GM06990 (cell line): ENCODE results near the gene GULP1.

ENCODE experiments used
- DNase-seq: peaks from one replicate; pipeline ENCODE4 v3.0.0-alpha.2; 2011; ENCODE audit not compliant: insufficient read length; ENCODE audit errors: extremely low read depth
- H3K27me3 ChIP-seq: replicated peaks from 2 replicates; pipeline ENCODE4 v1.6.0; 2011; ENCODE audit warnings: low read length; ENCODE audit not compliant: control insufficient read depth, insufficient read depth
- H3K36me3 ChIP-seq: 2 replicates; pipeline ENCODE4 v1.5.1; 2011; ENCODE audit warnings: low read length; ENCODE audit not compliant: control insufficient read depth, insufficient read depth
- H3K4me3 ChIP-seq: replicated peaks from 2 replicates; pipeline ENCODE4 v1.5.1; 2011; ENCODE audit warnings: low read depth, mild to moderate bottlenecking, control low read depth, low read length
- CTCF ChIP-seq: IDR thresholded peaks from 2 replicates; pipeline ENCODE4 v1.5.1; 2011; ENCODE audit warnings: low read length, control low read depth, mild to moderate bottlenecking, inconsistent platforms; ENCODE audit not compliant: insufficient read depth, poor library complexity, severe bottlenecking

GULP1 gene

GRCh38 chr2:188573453-188573852, 281.8 kb downstream of the GULP1 start:
- H3K4me3 ChIP-seq = no peak overlapping the region
- no peaks in the 10 kb centered on the region for H3K27me3 ChIP-seq
- no peaks in the 10 kb centered on the region for H3K36me3 ChIP-seq
- DNase-seq = no peak
- TF ChIP-seq CTCF = no peak

GRCh38 chr2:188576006-188576405, 284.3 kb downstream of the GULP1 start:
- no peak for TF ChIP-seq CTCF
- Histone ChIP-seq H3K27me3 (no peaks in the 10 kb centered on the region), H3K36me3 (no peaks in the 10 kb centered on the region), H3K4me3 (no peak overlapping the region)
- no peak for DNase-seq

- Histone ChIP-seq H3K36me3 (no peaks in the 10 kb centered on the region), H3K4me3 (no peak overlapping the region), H3K27me3 (no peaks in the 10 kb centered on the region)
- DNase-seq = no peak
- TF ChIP-seq CTCF = no peak
Observed at GRCh38 chr2:188576651-188577050, 285.0 kb downstream of the GULP1 start.

- Histone ChIP-seq H3K36me3 (no peaks in the 10 kb centered on the region), H3K27me3 (no peaks in the 10 kb centered on the region), H3K4me3 (no peak overlapping the region)
- TF ChIP-seq CTCF = no peak
- DNase-seq = no peak
Observed at GRCh38 chr2:188577231-188577630, 285.6 kb downstream of the GULP1 start.

- no peaks in the 10 kb centered on the region for H3K36me3 ChIP-seq
- H3K4me3 ChIP-seq = no peak overlapping the region
- DNase-seq = no peak
- no peak for TF ChIP-seq CTCF
- H3K27me3 ChIP-seq = no peaks in the 10 kb centered on the region
Observed at GRCh38 chr2:188580738-188581137, 289.1 kb downstream of the GULP1 start.

- Histone ChIP-seq H3K4me3 (no peak overlapping the region), H3K36me3 (no peaks in the 10 kb centered on the region), H3K27me3 (no peaks in the 10 kb centered on the region)
- no peak for TF ChIP-seq CTCF
- no peak for DNase-seq
Observed at GRCh38 chr2:188582211-188582610, 290.5 kb downstream of the GULP1 start.
